Measurements from ENCODE around the gene SEMA3A. TPM values are rescaled to one million over a fixed set of nuclear protein-coding genes. Genes with fewer than 3 reads are reported as not detected.
"Not testable (repeated sequence)": the region's sequence is repeated elsewhere in the genome, so short reads cannot be mapped to it uniquely, and the experiment has no call there.

SEMA3A gene
- total RNA-seq (2014; rRNA removed; shearing (Covaris generic)) = 4.0 and 4.3 TPM in 2 replicates

DNA sequence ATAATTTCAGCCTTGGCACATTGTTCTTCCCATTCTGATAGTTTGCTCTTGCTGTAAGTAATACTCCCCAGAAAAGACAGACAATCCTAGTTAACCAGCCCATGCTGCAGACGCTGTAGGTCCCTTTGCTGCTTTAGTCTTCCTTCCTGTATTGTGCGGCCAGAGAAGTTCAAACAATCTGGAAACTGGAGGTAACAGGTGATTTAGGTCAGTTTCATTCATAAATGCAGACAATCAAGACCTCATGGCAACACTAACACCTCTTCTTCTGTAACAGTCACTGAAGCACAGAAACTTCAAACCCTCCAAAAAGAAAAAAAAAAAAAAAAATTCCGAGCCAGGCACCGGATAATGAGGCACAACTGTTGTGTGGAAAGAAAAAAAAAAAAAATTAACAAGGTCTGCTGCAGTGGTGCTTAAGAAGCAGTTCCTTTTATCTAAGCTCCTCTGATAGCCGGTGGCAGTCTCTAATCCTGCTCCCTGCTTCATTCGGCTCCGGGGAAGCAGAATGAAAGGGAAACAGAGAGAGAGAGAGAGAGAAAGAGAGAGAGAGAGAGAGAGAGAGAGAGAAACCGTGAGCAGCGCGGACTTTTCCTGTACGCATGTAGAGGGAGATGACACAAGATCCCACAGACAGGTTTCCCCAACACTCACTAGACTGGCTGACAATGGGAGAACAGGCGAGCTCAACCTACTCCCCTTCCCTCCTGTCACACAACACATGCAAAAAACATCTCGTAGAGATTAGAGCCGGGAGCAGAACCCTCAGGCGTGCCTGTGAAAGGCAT is at the start of gene SEMA3A:
Gene SEMA3A, minus strand, starts transcription at position 306 of the 788 bp plus-strand sequence. Its CDS starts 203 bp downstream, at position 103.
- DNase-seq (ENCODE audit: low read depth) = peak; percentile 65

GRCh38 chr7:84243037-84243436 is 48.4 kb upstream of the SEMA3A start:
- not testable (repeated sequence) for DNase-seq (ENCODE audit: low read depth)

DNA sequence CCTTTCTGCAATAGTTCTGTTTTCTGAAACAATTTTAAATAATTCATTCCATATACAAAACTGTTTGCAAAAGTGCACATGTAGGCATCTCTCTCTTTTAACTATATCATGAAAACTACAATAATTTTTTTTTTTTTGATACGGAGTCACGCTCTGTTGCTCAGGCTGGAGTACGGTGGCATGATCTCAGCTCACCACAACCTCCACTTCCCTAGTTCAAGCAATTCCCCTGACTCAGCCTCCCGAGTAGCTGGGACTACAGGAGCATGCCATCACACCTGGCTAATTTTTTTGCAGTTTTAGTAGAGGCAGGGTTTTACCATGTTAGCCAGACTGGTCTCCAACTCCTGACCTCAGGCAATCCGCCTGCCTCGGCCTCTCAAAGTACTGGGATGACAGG is 44.0 kb upstream of the SEMA3A start:
- DNase-seq (ENCODE audit: low read depth) = no peak

GRCh38 chr7:84237533-84238173 is 43.1 kb upstream of the SEMA3A start:
- peak; percentile 81 for DNase-seq (ENCODE audit: low read depth)

- no peak for DNase-seq (ENCODE audit: low read depth)
Observed at GRCh38 chr7:84236398-84236797, 41.8 kb upstream of the SEMA3A start.

- DNase-seq (ENCODE audit: low read depth) = peak; percentile 13
Observed at GRCh38 chr7:84232646-84233045, 38.1 kb upstream of the SEMA3A start.

- DNase-seq (ENCODE audit: low read depth) = peak; percentile 47
Observed at GRCh38 chr7:84231157-84231556, 36.6 kb upstream of the SEMA3A start.

GRCh38 chr7:84230491-84230890 is 35.9 kb upstream of the SEMA3A start:
- DNase-seq (ENCODE audit: low read depth) = no peak

- DNase-seq (ENCODE audit: low read depth) = no peak
Observed at GRCh38 chr7:84228526-84228925, 33.9 kb upstream of the SEMA3A start.

- DNase-seq (ENCODE audit: low read depth) = no peak
Observed at GRCh38 chr7:84226759-84227158, 32.2 kb upstream of the SEMA3A start.

DNA sequence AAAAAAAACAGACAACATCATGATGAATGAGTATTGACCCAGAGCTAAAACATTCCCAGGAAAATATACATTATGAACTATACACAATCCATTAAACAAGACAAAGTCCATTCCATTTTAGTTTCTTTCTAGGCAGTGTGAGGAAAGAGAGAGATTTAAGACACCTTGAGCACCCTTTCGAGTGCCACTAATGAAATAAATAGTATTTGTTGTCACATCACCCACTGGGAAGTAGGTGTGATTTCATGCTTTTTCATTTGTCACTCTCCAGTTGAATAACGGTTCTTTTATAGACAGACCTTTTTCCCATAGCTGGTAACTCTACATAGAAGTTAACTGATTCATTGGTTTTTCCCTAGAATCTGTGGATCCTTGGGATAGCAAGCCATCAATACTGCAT is 29.9 kb upstream of the SEMA3A start:
- DNase-seq (ENCODE audit: low read depth) = no peak

DNA sequence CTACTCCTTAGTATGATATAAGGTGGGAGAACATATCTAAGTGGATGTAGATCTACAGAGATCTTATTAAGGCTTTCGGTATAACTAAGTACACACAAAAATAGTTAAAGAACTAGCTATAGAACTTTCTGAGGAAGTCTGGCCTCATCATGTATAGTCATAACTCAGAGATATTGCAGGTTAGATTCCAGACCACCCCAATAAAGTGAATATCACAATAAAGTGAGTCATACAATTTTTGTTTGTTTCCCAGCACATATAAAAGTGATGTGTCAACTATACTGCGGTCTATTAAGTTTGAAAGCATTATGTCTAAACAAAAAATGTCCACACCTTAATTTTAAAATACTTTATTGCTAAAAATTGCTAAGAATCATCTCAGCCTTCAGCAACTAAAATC is 24.7 kb upstream of the SEMA3A start:
- DNase-seq (ENCODE audit: low read depth) = no peak

- no peak for DNase-seq (ENCODE audit: low read depth)
Observed at GRCh38 chr7:84218681-84219080, 24.1 kb upstream of the SEMA3A start.

DNA sequence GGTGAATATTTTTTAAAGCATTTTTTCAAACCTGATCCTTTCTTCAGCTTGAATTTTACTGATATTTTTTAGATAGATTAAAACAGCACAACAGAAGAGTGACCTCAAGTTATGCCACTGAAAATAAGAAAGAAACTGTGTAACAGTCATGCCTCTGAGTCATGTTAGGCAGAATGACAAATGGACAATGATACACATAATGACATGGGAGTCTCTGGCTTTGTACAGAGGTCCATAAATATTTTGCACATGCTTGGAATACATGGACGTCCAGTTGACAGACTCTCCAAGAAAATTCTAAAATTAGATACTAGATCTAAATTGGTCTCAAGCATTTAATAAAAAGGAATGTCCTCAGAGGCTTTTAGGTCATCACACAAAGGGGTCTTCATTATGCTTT is 21.9 kb upstream of the SEMA3A start:
- peak; percentile 27 for DNase-seq (ENCODE audit: low read depth)

- DNase-seq (ENCODE audit: low read depth) = not testable (repeated sequence)
Observed at GRCh38 chr7:84214757-84215156, 20.2 kb upstream of the SEMA3A start.

DNA sequence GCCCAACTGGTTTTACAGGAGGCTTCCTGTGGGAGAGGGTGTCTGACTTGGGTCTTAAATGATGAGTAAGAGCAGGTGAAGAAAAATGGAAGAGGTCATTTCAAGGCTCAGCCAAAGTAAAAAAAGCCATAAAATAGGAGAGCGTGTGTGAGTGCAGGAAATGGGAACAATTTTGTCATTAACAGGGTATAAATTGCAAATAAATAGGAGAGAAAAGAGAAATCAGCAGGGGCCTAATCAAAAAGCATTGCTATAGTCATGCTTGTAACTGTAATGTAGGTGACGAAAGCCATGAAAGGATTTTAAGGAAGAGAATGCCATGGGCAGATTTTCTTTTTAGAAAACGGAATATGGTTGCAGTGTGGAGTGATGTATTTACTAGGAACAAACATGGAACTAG is 15.7 kb upstream of the SEMA3A start:
- no peak for DNase-seq (ENCODE audit: low read depth)

- DNase-seq (ENCODE audit: low read depth) = no peak
Observed at GRCh38 chr7:84209006-84209405, 14.4 kb upstream of the SEMA3A start.

- DNase-seq (ENCODE audit: low read depth) = no peak
Observed at GRCh38 chr7:84207615-84208014, 13.0 kb upstream of the SEMA3A start.

GRCh38 chr7:84207025-84207424 is 12.4 kb upstream of the SEMA3A start:
- DNase-seq (ENCODE audit: low read depth) = no peak

DNA sequence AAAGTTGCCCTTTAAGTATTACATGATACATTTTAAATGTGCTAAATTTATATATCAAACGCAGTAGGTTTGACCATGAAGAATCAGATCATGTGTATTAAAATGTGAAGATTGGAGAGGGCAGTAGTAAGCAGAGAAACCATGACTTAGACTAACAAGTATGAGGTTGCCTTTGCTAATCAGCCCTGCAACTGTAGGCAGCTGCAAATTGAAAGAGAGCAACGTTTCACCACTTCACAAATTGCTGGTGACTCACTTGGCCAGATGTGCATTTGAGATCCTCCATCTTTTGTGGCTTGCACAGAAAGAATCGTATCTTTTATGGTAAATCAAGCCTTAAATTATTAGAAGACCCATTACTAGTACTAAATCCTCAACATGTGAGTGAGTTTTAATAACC is 10.1 kb upstream of the SEMA3A start:
- DNase-seq (ENCODE audit: low read depth) = peak; percentile 55

- DNase-seq (ENCODE audit: low read depth) = no peak
Observed at GRCh38 chr7:84202855-84203254, 8.3 kb upstream of the SEMA3A start.

DNA sequence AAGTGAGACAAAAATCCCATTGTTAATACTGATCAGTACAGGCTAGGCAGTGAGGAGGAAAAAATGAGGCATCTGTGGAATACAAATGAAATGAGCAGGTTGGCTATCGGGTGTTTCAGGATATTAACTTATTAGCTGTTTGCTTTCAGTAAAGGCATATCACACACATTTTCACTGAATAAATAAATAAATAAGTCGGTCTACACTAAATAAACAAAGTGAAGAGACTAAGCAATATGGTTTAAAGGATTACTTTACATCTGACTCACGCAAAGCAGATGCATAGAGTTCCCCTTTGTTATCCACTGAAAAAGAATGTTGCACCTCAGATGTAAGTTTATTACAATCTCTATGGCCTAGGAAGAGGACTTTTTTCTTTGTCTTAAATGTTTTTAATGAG is 6.3 kb upstream of the SEMA3A start:
- DNase-seq (ENCODE audit: low read depth) = no peak

DNA sequence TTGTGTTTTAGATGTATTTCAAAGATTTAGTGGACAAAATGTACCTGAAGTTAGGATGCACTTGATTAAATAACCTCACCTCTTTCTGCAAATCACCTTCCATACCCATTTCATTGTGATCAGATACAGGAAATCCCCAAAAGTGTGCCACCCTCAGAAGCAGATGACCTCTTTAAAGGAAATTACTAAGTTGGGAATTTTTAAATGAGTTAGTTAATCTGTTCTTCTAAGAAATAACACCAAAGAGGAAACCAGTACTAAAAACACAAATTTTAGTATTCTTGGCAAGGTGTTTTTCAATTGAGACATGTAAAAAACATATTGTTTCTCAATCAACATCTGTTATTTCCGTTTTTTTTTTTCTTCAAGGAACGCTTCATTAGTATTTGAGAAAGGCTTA is 4.6 kb upstream of the SEMA3A start:
- no peak for DNase-seq (ENCODE audit: low read depth)

Measured in RPMI7951 (cell line).